HepG2 (cell line): ENCODE data around the gene SLC25A33. TPM values are rescaled to one million over a fixed set of nuclear protein-coding genes. Genes with fewer than 3 reads are reported as not detected.
A peak's percentile ranks its signal among the peaks of the same experiment; 100 is the strongest.

Source experiments
- ATF7-NPFF ChIP-seq: sonication (generic); formaldehyde crosslinking; IDR thresholded peaks from 2 replicates; pipeline ENCODE4 v1.8.1; 2023; ENCODE audit warnings: mild to moderate bottlenecking, low read depth, missing genetic modification reagents, moderate library complexity
- BCLAF1 ChIP-seq: fragments of 450-650 bp; IDR thresholded peaks from 2 replicates; pipeline ENCODE4 v1.6.1; 2017; ENCODE audit warnings: mild to moderate bottlenecking
- BORCS8-MEF2B ChIP-seq: sonication (generic); formaldehyde crosslinking; IDR thresholded peaks from 2 replicates; pipeline ENCODE4 v1.8.0; 2022; ENCODE audit warnings: mild to moderate bottlenecking, missing genetic modification reagents
- CEBPG ChIP-seq: IDR thresholded peaks from 2 replicates; pipeline ENCODE4 v1.6.1; 2016
- FOXJ3 ChIP-seq: sonication (generic); formaldehyde crosslinking; IDR thresholded peaks from 2 replicates; pipeline ENCODE4 v1.4.0; 2020; ENCODE audit warnings: missing genetic modification reagents, mild to moderate bottlenecking, borderline replicate concordance
- HNF1B ChIP-seq: sonication (generic); formaldehyde crosslinking; IDR thresholded peaks from 2 replicates; pipeline ENCODE4 v1.5.1; 2020; ENCODE audit warnings: mild to moderate bottlenecking, moderate library complexity, missing genetic modification reagents
- NR2F2 ChIP-seq: IDR thresholded peaks from 2 replicates; pipeline ENCODE4 v1.6.1; 2012; ENCODE audit warnings: low read depth, inconsistent platforms, borderline replicate concordance
- PPARG ChIP-seq: conservative IDR thresholded peaks from 2 replicates; pipeline ENCODE4 v1.6.1; 2016; ENCODE audit warnings: missing biosample characterization, missing genetic modification reagents
- SCMH1 ChIP-seq: sonication (generic); formaldehyde crosslinking; IDR thresholded peaks from 2 replicates; pipeline ENCODE4 v1.9.0; 2021; ENCODE audit warnings: missing genetic modification reagents, mild to moderate bottlenecking, borderline replicate concordance
- TFE3 ChIP-seq: IDR thresholded peaks from 2 replicates; pipeline ENCODE4 v1.6.1; 2016
- THRA ChIP-seq: sonication (generic); formaldehyde crosslinking; IDR thresholded peaks from 2 replicates; pipeline ENCODE4 v1.4.0; 2020; ENCODE audit warnings: missing genetic modification reagents, borderline replicate concordance
- UBTF ChIP-seq: sonication (generic); formaldehyde crosslinking; IDR thresholded peaks from 2 replicates; pipeline ENCODE4 v1.4.0; 2020; ENCODE audit warnings: mild to moderate bottlenecking, missing genetic modification reagents
- ZNF563 ChIP-seq: sonication (generic); formaldehyde crosslinking; IDR thresholded peaks from 2 replicates; pipeline ENCODE4 v1.8.0; 2022; ENCODE audit warnings: mild to moderate bottlenecking, moderate library complexity, missing genetic modification reagents
- polyA plus RNA-seq, 8 experiments: library from polyadenylated mRNA; depleted of rRNA in 3 of 8; stranded (reverse) in 7 of 8; unstranded in 1 of 8; fragments of >200 nt; fragmentation: Illumina TruSeq in 4 of 8; extraction: Trizol in 4 of 8; gene quantifications; 2 replicates each; pipeline versions ENCODE4 v1.2.1 to v1.2.3, GENCODE V29; 2011 to 2016; ENCODE audit warnings: low read depth in 4 of 8, missing spikeins in 1 of 8, mixed read lengths in 1 of 8; ENCODE audit not compliant: insufficient read depth in 1 of 8
- total RNA-seq, 5 experiments: library from RNA; depleted of rRNA; stranded (reverse); fragments of >200 nt; fragmentation: Illumina TruSeq; extraction: Trizol; gene quantifications; 2 replicates each; pipeline ENCODE4 v1.2.3, GENCODE V29; 2016; ENCODE audit warnings: low read depth in 1 of 5
- TF ChIP-seq, protein P1 (sequence below): sonication (generic); formaldehyde crosslinking; conservative IDR thresholded peaks from 2 replicates; pipeline ENCODE4 v1.4.0; 2020; ENCODE audit warnings: missing genetic modification reagents

Gene SLC25A33
- total and polyA plus RNA-seq, 2 of the 13 experiments (the other 11 are each of a cell fraction or from before 2014, with no cell fraction given) = 15.4 to 50.3 TPM

DNA sequence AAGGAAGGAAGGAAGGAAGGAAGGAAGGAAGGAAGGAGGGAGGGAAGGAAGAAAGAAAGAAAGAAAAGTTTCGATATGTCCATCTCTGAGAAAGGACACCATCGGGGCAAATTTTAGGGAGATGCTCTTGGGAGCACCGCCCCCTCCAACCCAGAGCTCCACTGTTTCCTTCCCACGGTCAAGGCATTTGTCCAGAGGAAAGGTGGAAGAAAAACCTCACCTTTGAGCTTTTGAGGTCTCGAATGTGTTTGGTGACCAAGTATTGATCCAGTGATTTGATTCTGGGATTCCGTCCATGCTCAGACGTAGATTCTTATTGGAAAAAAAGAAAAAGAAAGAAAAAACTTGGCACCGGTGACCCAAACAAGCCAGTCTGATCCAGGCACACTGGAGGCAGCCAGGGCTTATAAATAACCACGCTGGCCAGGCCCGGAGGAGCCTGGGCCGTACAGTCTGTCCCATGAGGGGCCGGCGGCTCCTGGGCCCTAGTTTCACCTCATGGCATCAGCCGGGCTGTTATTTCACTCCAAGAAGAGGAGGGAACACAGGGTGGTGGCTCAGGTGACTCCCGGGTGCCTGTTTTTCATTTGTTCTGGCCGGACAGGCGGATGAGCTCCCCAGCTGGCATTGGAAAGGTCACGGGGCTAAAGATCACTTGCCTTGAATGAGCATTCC is 36.1 kb upstream of the SLC25A33 start (continued):
- TF ChIP-seq UBTF (peak; percentile 35; the same call in 1 of the 2 replicates), CEBPG (CRISPR knock-in tag) (peak; percentile 27; the same call in 1 of the 2 replicates), ZNF563 (no peak), HNF1B (CRISPR knock-in tag) (peak; percentile 18; the same call in 1 of the 2 replicates), THRA (CRISPR knock-in tag) (peak; percentile 8; the same call in 1 of the 2 replicates), PPARG (CRISPR knock-in tag) (peak; percentile 67; the same call in 1 of the 2 replicates), BCLAF1 (no peak), TFE3 (CRISPR knock-in tag) (0 out of 2 replicates have a peak, but pooled peaks have one; percentile 37), BORCS8-MEF2B (CRISPR knock-in tag) (0 out of 2 replicates have a peak, but pooled peaks have one; percentile 47), NR2F2 (0 out of 2 replicates have a peak, but pooled peaks have one; percentile 28), FOXJ3 (CRISPR knock-in tag) (peak; percentile 56; the same call in 1 of the 2 replicates), SCMH1 (CRISPR knock-in tag) (no peak), ATF7-NPFF (CRISPR knock-in tag) (no peak)
- TF ChIP-seq, protein P1, sequence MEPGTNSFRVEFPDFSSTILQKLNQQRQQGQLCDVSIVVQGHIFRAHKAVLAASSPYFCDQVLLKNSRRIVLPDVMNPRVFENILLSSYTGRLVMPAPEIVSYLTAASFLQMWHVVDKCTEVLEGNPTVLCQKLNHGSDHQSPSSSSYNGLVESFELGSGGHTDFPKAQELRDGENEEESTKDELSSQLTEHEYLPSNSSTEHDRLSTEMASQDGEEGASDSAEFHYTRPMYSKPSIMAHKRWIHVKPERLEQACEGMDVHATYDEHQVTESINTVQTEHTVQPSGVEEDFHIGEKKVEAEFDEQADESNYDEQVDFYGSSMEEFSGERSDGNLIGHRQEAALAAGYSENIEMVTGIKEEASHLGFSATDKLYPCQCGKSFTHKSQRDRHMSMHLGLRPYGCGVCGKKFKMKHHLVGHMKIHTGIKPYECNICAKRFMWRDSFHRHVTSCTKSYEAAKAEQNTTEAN (CRISPR knock-in tag) = 0 out of 2 replicates have a peak, but pooled peaks have one; percentile 41
